HG03432 (cell line): ENCODE results near the gene ZDHHC19.

Experiments used
- ATAC-seq: cut with Tn5 transposase; IDR thresholded peaks from one replicate; pipeline ENCODE4 v1.9.1; 2021; ENCODE audit warnings: mild to moderate bottlenecking, moderate library complexity; ENCODE audit not compliant: unreplicated experiment

ZDHHC19 gene

GRCh38 chr3:196150481-196150880, 60.7 kb downstream of the ZDHHC19 start:
- no peak for ATAC-seq

GRCh38 chr3:196149831-196150301, 61.3 kb downstream of the ZDHHC19 start:
- no peak for ATAC-seq

- ATAC-seq, result no peak
Observed at GRCh38 chr3:196149375-196149774, 61.8 kb downstream of the ZDHHC19 start.
